Measurements from ENCODE around the gene MRPL36. TPM values are rescaled to one million over a fixed set of nuclear protein-coding genes. Genes with fewer than 3 reads are reported as not detected.

MRPL36 gene
- total RNA-seq, 2 experiments from 2014 or later, result 60.7 to 63.4 TPM

- no peak for DNase-seq
- intact Hi-C loops (cut with micrococcal nuclease), result no loop called here
- H3K27ac Mint-ChIP-seq, result no peak overlapping the region
These were observed 38.8 kb downstream of the MRPL36 start for GRCh38 chr5:1760656-1761452.

GRCh38 chr5:1760231-1760630, 39.4 kb downstream of the MRPL36 start:
- intact Hi-C loops (cut with micrococcal nuclease), result no loop called here
- CTCF ChIA-PET, result no interaction called here
- H3K27me3 Mint-ChIP-seq (ENCODE audit: low read depth), result peaks cover 7% of the 10 kb centered on the region
- no peak for DNase-seq
- no peaks in the 10 kb centered on the region for H3K4me1 Mint-ChIP-seq (ENCODE audit: low read depth)
- H3K4me3 Mint-ChIP-seq, result no peak overlapping the region
- H3K27ac Mint-ChIP-seq, result no peak overlapping the region
- H3K36me3 Mint-ChIP-seq (ENCODE audit: low read depth), result no peaks in the 10 kb centered on the region
- H3K9me3 Mint-ChIP-seq, result peaks cover 7% of the 10 kb centered on the region

More at GRCh38 chr5:1760656-1761452, 38.8 kb downstream of the MRPL36 start:
- CTCF ChIA-PET, result no interaction called here
- no peaks in the 10 kb centered on the region for H3K36me3 Mint-ChIP-seq (ENCODE audit: low read depth)
- no peaks in the 10 kb centered on the region for H3K4me1 Mint-ChIP-seq (ENCODE audit: low read depth)
- H3K4me3 Mint-ChIP-seq, result no peak overlapping the region
- H3K27me3 Mint-ChIP-seq (ENCODE audit: low read depth), result peaks cover 7% of the 10 kb centered on the region
- peaks cover 7% of the 10 kb centered on the region for H3K9me3 Mint-ChIP-seq

- H3K4me1 Mint-ChIP-seq (ENCODE audit: low read depth), result no peaks in the 10 kb centered on the region
- H3K36me3 Mint-ChIP-seq (ENCODE audit: low read depth), result no peaks in the 10 kb centered on the region
- no peak overlapping the region for H3K4me3 Mint-ChIP-seq
- H3K9me3 Mint-ChIP-seq, result peaks cover 7% of the 10 kb centered on the region
- H3K27me3 Mint-ChIP-seq (ENCODE audit: low read depth), result peaks cover 2% of the 10 kb centered on the region
- H3K27ac Mint-ChIP-seq, result no peak overlapping the region
- intact Hi-C loops (cut with micrococcal nuclease), result no loop called here
- DNase-seq, result no peak
- CTCF ChIA-PET, result no interaction called here
These were observed 40.2 kb downstream of the MRPL36 start for GRCh38 chr5:1759378-1759970.

- Mint-ChIP-seq H3K9me3 (peaks cover 7% of the 10 kb centered on the region), H3K27ac (no peak overlapping the region), H3K4me3 (no peak overlapping the region), H3K36me3 (ENCODE audit: low read depth) (no peaks in the 10 kb centered on the region), H3K4me1 (ENCODE audit: low read depth) (no peaks in the 10 kb centered on the region), H3K27me3 (ENCODE audit: low read depth) (peaks cover 2% of the 10 kb centered on the region)
- CTCF ChIA-PET, result no interaction called here
- DNase-seq, result no peak
- intact Hi-C loops (cut with micrococcal nuclease), result no loop called here
These were observed 41.1 kb downstream of the MRPL36 start for GRCh38 chr5:1758574-1758973.

GRCh38 chr5:1757511-1757910, 42.1 kb downstream of the MRPL36 start:
- H3K9me3 Mint-ChIP-seq, result peaks cover 7% of the 10 kb centered on the region
- H3K4me1 Mint-ChIP-seq (ENCODE audit: low read depth), result no peaks in the 10 kb centered on the region
- CTCF ChIA-PET, result no interaction called here
- DNase-seq, result no peak
- peaks cover 2% of the 10 kb centered on the region for H3K27me3 Mint-ChIP-seq (ENCODE audit: low read depth)
- no peak overlapping the region for H3K4me3 Mint-ChIP-seq
- intact Hi-C loops (cut with micrococcal nuclease), result no loop called here
- H3K27ac Mint-ChIP-seq, result no peak overlapping the region
- H3K36me3 Mint-ChIP-seq (ENCODE audit: low read depth), result no peaks in the 10 kb centered on the region

- Mint-ChIP-seq H3K27me3 (ENCODE audit: low read depth) (no peaks in the 10 kb centered on the region), H3K27ac (no peak overlapping the region), H3K4me1 (ENCODE audit: low read depth) (no peaks in the 10 kb centered on the region), H3K36me3 (ENCODE audit: low read depth) (no peaks in the 10 kb centered on the region), H3K9me3 (peaks cover 7% of the 10 kb centered on the region), H3K4me3 (no peak overlapping the region)
- no peak for DNase-seq
- intact Hi-C loops (cut with micrococcal nuclease), result no loop called here
- CTCF ChIA-PET, result no interaction called here
These were observed 43.2 kb downstream of the MRPL36 start for GRCh38 chr5:1756481-1756880.

- Mint-ChIP-seq H3K27ac (no peak overlapping the region), H3K36me3 (ENCODE audit: low read depth) (no peaks in the 10 kb centered on the region), H3K9me3 (peaks cover 7% of the 10 kb centered on the region), H3K4me1 (ENCODE audit: low read depth) (no peaks in the 10 kb centered on the region), H3K4me3 (no peak overlapping the region), H3K27me3 (ENCODE audit: low read depth) (no peaks in the 10 kb centered on the region)
- intact Hi-C loops (cut with micrococcal nuclease), result no loop called here
- CTCF ChIA-PET, result no interaction called here
- no peak for DNase-seq
These were observed 44.2 kb downstream of the MRPL36 start for GRCh38 chr5:1755321-1755949.

GRCh38 chr5:1754531-1755220, 45.0 kb downstream of the MRPL36 start:
- H3K9me3 Mint-ChIP-seq, result peaks cover 7% of the 10 kb centered on the region
- no peak overlapping the region for H3K27ac Mint-ChIP-seq
- no peak overlapping the region for H3K4me3 Mint-ChIP-seq
- H3K4me1 Mint-ChIP-seq (ENCODE audit: low read depth), result no peaks in the 10 kb centered on the region
- CTCF ChIA-PET, result no interaction called here
- intact Hi-C loops (cut with micrococcal nuclease), result no loop called here
- H3K36me3 Mint-ChIP-seq (ENCODE audit: low read depth), result no peaks in the 10 kb centered on the region
- DNase-seq, result no peak
- no peaks in the 10 kb centered on the region for H3K27me3 Mint-ChIP-seq (ENCODE audit: low read depth)

- no peaks in the 10 kb centered on the region for H3K27me3 Mint-ChIP-seq (ENCODE audit: low read depth)
- no peaks in the 10 kb centered on the region for H3K4me1 Mint-ChIP-seq (ENCODE audit: low read depth)
- peaks cover 5% of the 10 kb centered on the region for H3K9me3 Mint-ChIP-seq
- intact Hi-C loops (cut with micrococcal nuclease), result no loop called here
- no peaks in the 10 kb centered on the region for H3K36me3 Mint-ChIP-seq (ENCODE audit: low read depth)
- DNase-seq, result no peak
- H3K4me3 Mint-ChIP-seq, result no peak overlapping the region
- CTCF ChIA-PET, result interaction anchor here (0.6 kb wide), 1 partner anchor 10 kb away, joined by 4 read pairs; no protein-coding TSS in a partner anchor
- H3K27ac Mint-ChIP-seq, result no peak overlapping the region
These were observed 46.1 kb downstream of the MRPL36 start for GRCh38 chr5:1753490-1753889.

GRCh38 chr5:1752881-1753280, 46.8 kb downstream of the MRPL36 start:
- intact Hi-C loops (cut with micrococcal nuclease), result no loop called here
- no peaks in the 10 kb centered on the region for H3K4me1 Mint-ChIP-seq (ENCODE audit: low read depth)
- H3K36me3 Mint-ChIP-seq (ENCODE audit: low read depth), result no peaks in the 10 kb centered on the region
- H3K27me3 Mint-ChIP-seq (ENCODE audit: low read depth), result no peaks in the 10 kb centered on the region
- CTCF ChIA-PET, result no interaction called here
- H3K27ac Mint-ChIP-seq, result no peak overlapping the region
- no peaks in the 10 kb centered on the region for H3K9me3 Mint-ChIP-seq
- no peak overlapping the region for H3K4me3 Mint-ChIP-seq
- DNase-seq, result no peak

GRCh38 chr5:1751864-1752822, 47.5 kb downstream of the MRPL36 start:
- Mint-ChIP-seq H3K4me1 (ENCODE audit: low read depth) (no peaks in the 10 kb centered on the region), H3K27ac (no peak overlapping the region), H3K9me3 (no peaks in the 10 kb centered on the region), H3K27me3 (ENCODE audit: low read depth) (no peaks in the 10 kb centered on the region), H3K36me3 (ENCODE audit: low read depth) (no peaks in the 10 kb centered on the region), H3K4me3 (no peak overlapping the region)
- no peak for DNase-seq
- CTCF ChIA-PET, result no interaction called here
- intact Hi-C loops (cut with micrococcal nuclease), result no loop called here
